GM18511 (cell line): ENCODE results near the gene SPN.
"Not testable (repeated sequence)": the region's sequence is repeated elsewhere in the genome, so short reads cannot be mapped to it uniquely, and the experiment has no call there.

Source experiments
- ATAC-seq: cut with Tn5 transposase; IDR thresholded peaks from one replicate; pipeline ENCODE4 v1.9.1; 2021; ENCODE audit warnings: mild to moderate bottlenecking, moderate library complexity; ENCODE audit not compliant: unreplicated experiment

Gene SPN

GRCh38 chr16:29645694-29646187 is 17.3 kb upstream of the SPN start:
- ATAC-seq, result no peak

DNA sequence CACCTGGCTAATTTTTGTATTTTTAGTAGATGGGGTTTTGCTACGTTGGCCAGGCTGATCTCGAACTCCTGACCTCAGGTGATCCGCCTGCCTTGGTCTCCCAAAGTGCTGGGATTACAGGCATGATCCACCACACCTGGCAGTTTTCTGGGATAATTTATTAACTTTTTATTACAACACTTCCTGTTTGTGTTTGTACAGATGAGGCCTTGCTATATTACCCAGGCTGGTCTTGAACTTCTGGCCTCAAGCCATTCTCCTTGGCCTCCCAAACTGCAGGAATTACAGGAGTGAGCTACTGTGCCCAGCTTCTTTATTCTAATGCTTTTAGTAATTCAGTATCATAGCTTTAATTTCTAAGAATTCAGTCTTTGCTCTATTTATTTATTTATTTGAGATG is 16.1 kb upstream of the SPN start:
- ATAC-seq, result no peak

- ATAC-seq, result no peak
Measured at GRCh38 chr16:29649588-29650494, 13.2 kb upstream of the SPN start.

- ATAC-seq, result no peak
Measured at GRCh38 chr16:29650771-29651170, 12.3 kb upstream of the SPN start.

- ATAC-seq, result no peak
Measured at GRCh38 chr16:29651774-29652349, 11.2 kb upstream of the SPN start.

GRCh38 chr16:29653471-29653870 is 9.6 kb upstream of the SPN start:
- no peak for ATAC-seq

GRCh38 chr16:29653890-29654289 is 9.2 kb upstream of the SPN start:
- ATAC-seq, result not testable (repeated sequence)

DNA sequence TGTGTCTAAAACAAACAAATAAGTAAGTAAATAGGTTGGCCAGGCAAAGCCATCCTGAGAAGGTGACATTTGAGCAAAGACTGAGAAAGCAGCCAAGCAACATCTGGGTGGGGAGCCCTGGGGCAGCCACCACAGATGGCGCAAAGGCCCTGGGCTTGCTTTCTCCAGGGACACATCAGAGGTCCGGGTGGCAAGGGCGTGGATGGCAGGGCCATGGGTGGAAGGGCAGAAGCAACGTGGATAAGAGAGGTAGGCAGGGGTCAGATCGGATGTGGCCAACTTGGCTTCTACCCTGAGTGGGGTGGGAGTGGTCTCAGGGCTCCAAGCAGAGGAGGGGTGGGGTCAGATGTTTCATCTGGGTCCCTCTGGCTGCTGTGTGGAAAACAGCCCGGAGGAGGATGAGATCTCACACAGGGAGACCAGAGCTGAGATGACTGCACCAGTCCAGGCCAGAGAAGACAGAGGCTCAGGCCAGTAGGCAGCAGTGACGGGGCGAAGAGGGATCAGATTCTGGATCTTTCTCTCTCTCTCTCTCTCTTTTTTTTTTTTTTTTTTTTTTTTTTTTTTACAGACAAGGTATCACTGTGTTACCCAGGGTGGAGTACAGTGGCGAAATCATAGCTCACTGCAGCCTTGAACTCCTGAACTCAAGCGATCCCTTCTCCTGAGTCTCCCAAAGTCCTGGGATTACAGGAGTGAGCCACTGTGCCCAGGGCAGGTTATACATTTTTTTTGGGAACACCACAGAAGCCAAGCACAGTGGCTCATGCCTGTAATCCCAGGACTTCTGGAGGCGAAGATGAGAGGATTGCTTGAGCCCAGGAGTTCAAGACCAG is 6.1 kb upstream of the SPN start:
- ATAC-seq, result no peak

GRCh38 chr16:29658705-29659104 is 4.3 kb upstream of the SPN start:
- ATAC-seq, result no peak

GRCh38 chr16:29662000-29662728 is 883 bp upstream of the SPN start:
- no peak for ATAC-seq

- ATAC-seq, result no peak
Measured at GRCh38 chr16:29662729-29663015, 375 bp upstream of the SPN start.

DNA sequence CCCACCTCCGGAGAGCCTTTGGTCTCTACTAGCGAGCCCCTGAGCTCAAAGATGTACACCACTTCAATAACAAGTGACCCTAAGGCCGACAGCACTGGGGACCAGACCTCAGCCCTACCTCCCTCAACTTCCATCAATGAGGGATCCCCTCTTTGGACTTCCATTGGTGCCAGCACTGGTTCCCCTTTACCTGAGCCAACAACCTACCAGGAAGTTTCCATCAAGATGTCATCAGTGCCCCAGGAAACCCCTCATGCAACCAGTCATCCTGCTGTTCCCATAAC is 702 bp downstream of the SPN start:
- ATAC-seq, result no peak

- no peak for ATAC-seq
Measured at GRCh38 chr16:29664091-29664921, 1.3 kb downstream of the SPN start.

GRCh38 chr16:29665294-29666077 is 2.4 kb downstream of the SPN start:
- ATAC-seq, result no peak

DNA sequence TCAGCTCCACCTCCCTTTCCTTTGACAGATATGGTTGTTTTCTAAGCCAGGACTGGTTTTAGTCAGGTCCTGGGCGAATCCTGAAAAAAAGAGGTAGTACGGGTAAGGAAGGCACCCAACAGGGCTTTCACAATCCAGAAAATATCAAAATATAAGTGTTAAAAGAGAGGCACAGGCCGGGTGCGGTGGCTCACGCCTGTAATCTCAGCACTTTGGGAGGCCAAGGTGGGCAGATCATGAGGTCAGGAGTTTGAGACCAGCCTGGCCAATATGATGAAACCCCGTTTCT is 4.2 kb downstream of the SPN start:
- ATAC-seq, result not testable (repeated sequence)

DNA sequence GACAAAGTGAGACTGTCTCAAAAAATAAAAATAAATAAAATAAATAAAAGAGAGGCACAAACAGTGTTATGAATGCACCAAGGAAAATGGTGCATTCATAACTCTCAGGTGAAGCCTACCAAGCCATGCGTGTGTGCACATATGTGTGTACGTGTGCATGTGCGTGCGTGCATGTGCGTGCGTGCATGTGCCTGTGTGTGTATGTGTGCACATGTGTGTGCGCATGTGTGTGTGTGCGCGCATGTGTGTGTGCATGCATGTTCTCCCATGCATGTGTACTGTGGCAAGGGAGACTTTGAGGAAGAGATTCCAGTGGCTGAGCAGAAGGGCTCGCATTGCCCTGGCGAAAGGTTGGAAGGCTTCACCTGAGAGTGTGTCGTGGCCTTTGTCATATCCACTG is 4.7 kb downstream of the SPN start:
- ATAC-seq, result no peak

GRCh38 chr16:29668267-29668666 is 5.2 kb downstream of the SPN start:
- ATAC-seq, result no peak

GRCh38 chr16:29673501-29673900 is 10.5 kb downstream of the SPN start:
- ATAC-seq, result no peak

DNA sequence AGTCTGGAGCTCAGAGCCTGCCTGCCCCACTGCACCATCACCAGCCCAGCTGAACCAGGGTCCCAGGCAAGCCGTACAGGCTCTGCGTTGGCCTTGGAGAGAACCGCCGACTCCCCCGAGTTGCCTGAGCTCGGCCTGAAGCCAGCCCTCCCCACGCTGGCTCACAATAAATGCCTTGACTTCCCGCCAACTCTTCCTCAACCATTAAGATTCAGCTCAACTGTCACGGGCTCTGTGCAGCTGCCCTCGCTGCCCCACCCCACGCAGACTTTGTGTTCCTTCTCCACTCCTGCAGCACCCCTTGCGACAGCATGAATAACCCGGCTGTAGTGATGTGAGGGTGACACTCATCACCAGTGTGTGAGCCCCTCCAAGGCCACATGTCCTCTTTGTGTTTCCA is 11.1 kb downstream of the SPN start:
- ATAC-seq, result no peak
